Breast epithelium (tissue), 3 donors: ENCODE measurements around the gene PLXNA4.

Experiments used
- CTCF ChIP-seq, 3 donors: fragments of 450-650 bp; IDR thresholded peaks; one replicate each; pipeline ENCODE4 v1.5.1; 2016 to 2017; ENCODE audit warnings: antibody characterized with exemption in 3 of 3, mild to moderate bottlenecking in 3 of 3, moderate library complexity in 3 of 3
- POLR2A ChIP-seq: fragments of 450-650 bp; IDR thresholded peaks from one replicate; pipeline ENCODE4 v1.6.1; 2016; ENCODE audit warnings: antibody characterized with exemption, mild to moderate bottlenecking, moderate library complexity

- TF ChIP-seq CTCF (IDR thresholded peaks at IDR 0.05) (no peak), POLR2A (no peak)
Measured at GRCh38 chr7:132440151-132440550, 136.1 kb downstream of the PLXNA4 start.
